ENCODE results near the gene PKP4. TPM values are rescaled to one million over a fixed set of nuclear protein-coding genes. Genes with fewer than 3 reads are reported as not detected.

The PKP4 gene
- total RNA-seq, 1 experiment from 2014 or later: 147 TPM

DNA sequence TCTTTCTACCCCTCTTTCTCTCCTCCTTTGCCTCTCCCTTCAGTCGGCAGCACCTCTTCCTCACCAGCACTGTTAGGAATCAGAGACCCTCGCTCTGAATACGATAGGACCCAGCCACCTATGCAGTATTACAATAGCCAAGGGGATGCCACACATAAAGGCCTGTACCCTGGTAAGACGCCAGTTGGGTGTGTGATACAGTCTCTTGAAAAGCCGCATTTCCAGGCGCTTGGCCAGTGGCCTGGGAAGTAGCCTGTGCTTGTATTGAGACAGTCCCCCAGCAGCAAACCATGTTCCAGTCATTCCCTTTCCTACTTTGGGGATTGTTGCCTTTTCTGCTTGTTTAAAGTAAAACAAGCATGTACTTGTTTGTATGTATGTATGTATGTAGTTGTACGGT lies 219.9 kb downstream of the PKP4 start:
- no peak overlapping the region for H3K27ac Mint-ChIP-seq (ENCODE audit: unreplicated experiment)
- H3K36me3 ChIP-seq (ENCODE audit: control insufficient read depth, insufficient read depth, low read length): peaks cover 4% of the 10 kb centered on the region
- H3K27me3 ChIP-seq (replicated peaks; ENCODE audit: control insufficient read depth, insufficient read depth, low read length): no peaks in the 10 kb centered on the region
- ChIA-PET CTCF (interaction anchor here (0.8 to 1.7 kb wide), 2 partner anchors 65 to 69 kb away, joined by 3 to 6 read pairs; no protein-coding TSS in a partner anchor), POLR2A (no interaction called here)
- no peaks in the 10 kb centered on the region for H3K4me1 Mint-ChIP-seq (ENCODE audit: low read depth, unreplicated experiment)
- H3K36me3 Mint-ChIP-seq (ENCODE audit: insufficient read depth, unreplicated experiment): peaks cover 46% of the 10 kb centered on the region
- no peaks in the 10 kb centered on the region for H3K27me3 Mint-ChIP-seq (ENCODE audit: insufficient read depth, unreplicated experiment)
- no peak for DNase-seq
- H3K4me1 ChIP-seq: no peaks in the 10 kb centered on the region
- no peaks in the 10 kb centered on the region for H3K9me3 ChIP-seq
- TF ChIP-seq CTCF (IDR thresholded peaks at IDR 0.05; ENCODE audit: insufficient read depth in 1 of 2, low read depth in 1 of 2, low read length in 1 of 2, severe bottlenecking in 1 of 2, unreplicated experiment in 1 of 2): no peak
- no peak overlapping the region for H3K4me3 ChIP-seq (ENCODE audit: low read depth, low read length)
- no peak overlapping the region for H3K4me3 Mint-ChIP-seq (ENCODE audit: unreplicated experiment)
- no TSS peak for BruUV-seq (replicated peaks)
- intact Hi-C loops (cut with micrococcal nuclease; ENCODE audit: unreplicated experiment): no loop called here
- no peaks in the 10 kb centered on the region for H3K9me3 Mint-ChIP-seq (ENCODE audit: unreplicated experiment)

DNA sequence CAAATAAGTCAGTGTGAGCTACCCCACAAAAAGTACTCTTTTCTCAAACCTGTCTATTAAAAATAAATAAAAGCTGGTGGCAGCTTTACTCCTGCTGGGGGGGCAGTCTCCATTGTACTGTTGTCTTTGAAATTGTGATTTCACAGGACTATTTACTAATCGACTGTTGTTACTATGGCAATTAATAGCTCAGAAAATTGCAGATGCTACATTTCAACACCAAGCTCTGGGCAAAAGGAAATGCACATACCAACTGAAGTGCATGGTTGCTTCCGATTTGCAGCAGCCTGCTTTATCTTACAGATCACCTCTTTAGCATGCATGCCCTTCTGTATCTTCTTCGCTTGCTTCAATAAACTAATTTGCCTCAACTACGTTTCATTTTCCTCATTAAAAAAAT lies 220.8 kb downstream of the PKP4 start:
- no TSS peak for BruUV-seq (replicated peaks)
- POLR2A ChIA-PET: no interaction called here

DNA sequence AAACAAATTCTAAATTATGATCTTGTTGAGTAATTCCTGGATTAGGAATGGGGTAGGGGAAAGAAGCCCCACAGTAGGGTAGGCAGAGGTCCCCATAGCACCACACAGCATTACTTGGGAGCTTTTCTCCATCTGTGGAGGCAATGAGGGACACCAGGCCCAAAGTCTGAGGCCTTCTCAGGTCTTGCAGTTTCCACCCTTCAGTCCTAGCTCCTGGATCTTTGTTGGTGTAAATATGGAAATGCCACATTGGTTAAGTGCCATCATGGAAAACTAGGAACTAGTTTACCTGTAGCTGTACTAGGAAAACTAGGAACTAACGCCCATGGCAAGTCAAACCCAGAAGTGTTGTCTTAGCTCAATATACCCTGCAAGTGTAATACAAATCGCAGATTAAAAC lies 225.1 kb downstream of the PKP4 start:
- no TSS peak for BruUV-seq (replicated peaks)
- ChIA-PET POLR2A (no interaction called here), CTCF (no interaction called here)
- Histone ChIP-seq H3K4me1 (no peaks in the 10 kb centered on the region), H3K4me3 (ENCODE audit: low read depth, low read length) (no peak overlapping the region), H3K9me3 (no peaks in the 10 kb centered on the region), H3K36me3 (ENCODE audit: control insufficient read depth, insufficient read depth, low read length) (peaks cover 2% of the 10 kb centered on the region), H3K27me3 (replicated peaks; ENCODE audit: control insufficient read depth, insufficient read depth, low read length) (no peaks in the 10 kb centered on the region)
- Mint-ChIP-seq H3K9me3 (ENCODE audit: unreplicated experiment) (no peaks in the 10 kb centered on the region), H3K27me3 (ENCODE audit: insufficient read depth, unreplicated experiment) (no peaks in the 10 kb centered on the region), H3K27ac (ENCODE audit: unreplicated experiment) (no peak overlapping the region), H3K4me1 (ENCODE audit: low read depth, unreplicated experiment) (no peaks in the 10 kb centered on the region), H3K36me3 (ENCODE audit: insufficient read depth, unreplicated experiment) (peaks cover 22% of the 10 kb centered on the region), H3K4me3 (ENCODE audit: unreplicated experiment) (no peak overlapping the region)
- DNase-seq: no peak
- TF ChIP-seq CTCF (IDR thresholded peaks at IDR 0.05; ENCODE audit: insufficient read depth in 1 of 2, low read depth in 1 of 2, low read length in 1 of 2, severe bottlenecking in 1 of 2, unreplicated experiment in 1 of 2): no peak
- intact Hi-C loops (cut with micrococcal nuclease; ENCODE audit: unreplicated experiment): no loop called here

More for the DNA sequence above, 220.8 kb downstream of the PKP4 start:
- no peaks in the 10 kb centered on the region for H3K9me3 Mint-ChIP-seq (ENCODE audit: unreplicated experiment)
- Histone ChIP-seq H3K36me3 (ENCODE audit: control insufficient read depth, insufficient read depth, low read length) (peaks cover 4% of the 10 kb centered on the region), H3K4me3 (ENCODE audit: low read depth, low read length) (no peak overlapping the region), H3K4me1 (no peaks in the 10 kb centered on the region), H3K9me3 (no peaks in the 10 kb centered on the region), H3K27me3 (replicated peaks; ENCODE audit: control insufficient read depth, insufficient read depth, low read length) (no peaks in the 10 kb centered on the region)
- no peak overlapping the region for H3K27ac Mint-ChIP-seq (ENCODE audit: unreplicated experiment)
- CTCF ChIA-PET: interaction anchor here (0.8 to 1.7 kb wide), 2 partner anchors 64 to 68 kb away, joined by 3 to 6 read pairs; no protein-coding TSS in a partner anchor
- H3K27me3 Mint-ChIP-seq (ENCODE audit: insufficient read depth, unreplicated experiment): no peaks in the 10 kb centered on the region
- no peak for TF ChIP-seq CTCF (IDR thresholded peaks at IDR 0.05; ENCODE audit: insufficient read depth in 1 of 2, low read depth in 1 of 2, low read length in 1 of 2, severe bottlenecking in 1 of 2, unreplicated experiment in 1 of 2)
- no peak for DNase-seq
- H3K4me3 Mint-ChIP-seq (ENCODE audit: unreplicated experiment): no peak overlapping the region
- no peaks in the 10 kb centered on the region for H3K4me1 Mint-ChIP-seq (ENCODE audit: low read depth, unreplicated experiment)
- intact Hi-C loops (cut with micrococcal nuclease; ENCODE audit: unreplicated experiment): no loop called here
- peaks cover 41% of the 10 kb centered on the region for H3K36me3 Mint-ChIP-seq (ENCODE audit: insufficient read depth, unreplicated experiment)
